SK-N-MC (cell line): ENCODE data around the gene NOX4.

Source experiments
- EZH2 ChIP-seq: fragments of 200-600 bp; sonication (generic); IDR thresholded peaks from one replicate; pipeline ENCODE4 v1.6.1; 2017; ENCODE audit warnings: antibody characterized with exemption
- FOXP2 ChIP-seq: optimal IDR thresholded peaks from 2 replicates; pipeline ENCODE3; 2011; ENCODE audit warnings: mild to moderate bottlenecking, moderate library complexity; ENCODE audit not compliant: insufficient read depth; ENCODE audit errors: extremely low read length, control extremely low read depth
- POLR2AphosphoS5 ChIP-seq: IDR thresholded peaks from 2 replicates; pipeline ENCODE4 v1.6.1; 2012; ENCODE audit warnings: mild to moderate bottlenecking, low read depth, low read length, borderline replicate concordance

DNA sequence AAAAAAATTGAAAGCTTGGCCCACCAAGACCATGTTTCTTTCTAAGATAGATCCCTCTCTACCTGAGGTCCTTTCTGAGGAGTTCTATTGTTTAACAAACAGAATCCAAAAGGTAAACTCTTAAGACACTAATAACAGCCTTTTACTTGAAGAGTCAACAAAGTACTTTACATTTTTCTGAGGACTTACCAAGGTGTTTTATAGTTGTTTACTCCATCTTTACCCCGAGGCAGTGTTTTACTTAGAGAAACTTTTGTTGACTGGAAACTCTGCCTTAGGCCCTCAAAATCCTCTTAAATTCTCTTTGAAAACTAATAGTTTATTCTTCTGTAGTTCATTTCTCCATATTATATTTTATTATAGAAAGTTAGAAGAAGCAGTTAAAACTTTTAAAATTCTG is 49.7 kb upstream of the NOX4 start:
- no peak for TF ChIP-seq EZH2
- TF ChIP-seq POLR2AphosphoS5: no peak
- TF ChIP-seq FOXP2: no peak
